ENCODE data around the gene ATP8B2. TPM values are rescaled to one million over a fixed set of nuclear protein-coding genes. Genes with fewer than 3 reads are reported as not detected.

The ATP8B2 gene
- total and polyA plus RNA-seq, 10 of the 15 experiments (the other 5 are each of a cell fraction or from before 2014, with no cell fraction given): 0.44 to 61.8 (median 15.0) TPM

DNA sequence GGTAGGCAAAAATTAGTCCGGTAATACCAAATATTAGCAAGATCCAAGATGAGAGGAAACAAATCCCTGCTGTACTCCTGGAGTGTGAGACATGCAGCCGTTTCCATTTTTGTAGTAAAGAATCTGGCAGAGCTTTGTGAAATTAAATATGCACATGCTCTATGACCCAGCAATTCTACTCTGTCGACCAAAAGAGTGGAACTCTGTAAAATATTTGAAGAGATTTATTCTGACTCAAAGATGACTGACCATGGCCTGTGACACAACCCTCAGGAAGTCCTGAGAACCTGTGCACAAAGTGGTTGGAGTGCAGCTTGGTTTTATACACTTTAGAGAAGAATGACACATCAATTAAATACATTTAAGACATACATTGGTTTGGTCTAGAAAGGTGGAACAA, 36.7 kb upstream of the ATP8B2 start:
- no peak for FAIRE-seq
- ChIA-PET POLR2A (no interaction called here), CTCF (interaction anchor here (1.2 to 1.8 kb wide), 3 partner anchors 39 to 191 kb away, joined by 3 to 5 read pairs (median 3); no protein-coding TSS in a partner anchor), SMC1A (ENCODE audit: uncharacterized antibody, unreplicated experiment) (no interaction called here), RAD21 (ENCODE audit: unreplicated experiment) (no interaction called here)
- Histone ChIP-seq H3K36me3 (ENCODE audit: control insufficient read depth in 2 of 2, insufficient read depth in 2 of 2, low read length in 1 of 2) (no peaks in the 10 kb centered on the region), H3K27me3 (replicated peaks in 1 of 2; ENCODE audit: control insufficient read depth in 2 of 2, insufficient read depth in 2 of 2, low read length in 1 of 2) (no peaks in the 10 kb centered on the region), H3K79me2 (ENCODE audit: control insufficient read depth, insufficient read depth, low read length) (no peaks in the 10 kb centered on the region), H3K27ac (ENCODE audit: control insufficient read depth, insufficient read depth) (no peak overlapping the region), H3K4me3 (no peak overlapping the region), H4K20me1 (ENCODE audit: control insufficient read depth, insufficient read depth) (no peaks in the 10 kb centered on the region), H3K9ac (ENCODE audit: control insufficient read depth, insufficient read depth, low read length) (no peak overlapping the region), H2AFZ (ENCODE audit: control insufficient read depth, low read depth, low read length) (no peak overlapping the region), H3K4me1 (ENCODE audit: control insufficient read depth, insufficient read depth, low read length) (no peaks in the 10 kb centered on the region), H3K9me3 (replicated peaks; ENCODE audit: control insufficient read depth, insufficient read depth, low read length) (no peaks in the 10 kb centered on the region; the same call in 2 of the 3 replicates), H3K4me2 (ENCODE audit: control insufficient read depth, insufficient read depth) (no peak overlapping the region)
- ATAC-seq: no peak
- intact Hi-C loops (cut with micrococcal nuclease; ENCODE audit: unreplicated experiment) (no loop called here), in situ Hi-C loops (cut with MboI) (no loop called here)
- TF ChIP-seq GATAD2B (conservative IDR thresholded peaks at IDR 0.05; ENCODE audit: low read depth) (no peak), IRF4 (IDR thresholded peaks at IDR 0.05; ENCODE audit: low read depth, low read length) (no peak), CEBPZ (IDR thresholded peaks at IDR 0.05; ENCODE audit: low read depth, low read length) (no peak), CREM (IDR thresholded peaks at IDR 0.05; ENCODE audit: low read depth) (no peak), RELA (IDR thresholded peaks at IDR 0.05; ENCODE audit: borderline replicate concordance, partially characterized antibody) (no peak), ZZZ3 (IDR thresholded peaks at IDR 0.05; ENCODE audit: control insufficient read depth, insufficient read length, low read depth) (no peak), RAD51 (IDR thresholded peaks at IDR 0.05) (no peak), EP300 (IDR thresholded peaks at IDR 0.05; ENCODE audit: borderline replicate concordance in 1 of 2, control insufficient read depth in 1 of 2, low read depth in 2 of 2, low read length in 2 of 2) (no peak), ZNF687 (IDR thresholded peaks at IDR 0.05) (no peak)
- TF ChIP-seq, protein P1, sequence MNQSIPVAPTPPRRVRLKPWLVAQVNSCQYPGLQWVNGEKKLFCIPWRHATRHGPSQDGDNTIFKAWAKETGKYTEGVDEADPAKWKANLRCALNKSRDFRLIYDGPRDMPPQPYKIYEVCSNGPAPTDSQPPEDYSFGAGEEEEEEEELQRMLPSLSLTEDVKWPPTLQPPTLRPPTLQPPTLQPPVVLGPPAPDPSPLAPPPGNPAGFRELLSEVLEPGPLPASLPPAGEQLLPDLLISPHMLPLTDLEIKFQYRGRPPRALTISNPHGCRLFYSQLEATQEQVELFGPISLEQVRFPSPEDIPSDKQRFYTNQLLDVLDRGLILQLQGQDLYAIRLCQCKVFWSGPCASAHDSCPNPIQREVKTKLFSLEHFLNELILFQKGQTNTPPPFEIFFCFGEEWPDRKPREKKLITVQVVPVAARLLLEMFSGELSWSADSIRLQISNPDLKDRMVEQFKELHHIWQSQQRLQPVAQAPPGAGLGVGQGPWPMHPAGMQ (IDR thresholded peaks at IDR 0.05; ENCODE audit: borderline replicate concordance): no peak
- TF ChIP-seq, protein P2, sequence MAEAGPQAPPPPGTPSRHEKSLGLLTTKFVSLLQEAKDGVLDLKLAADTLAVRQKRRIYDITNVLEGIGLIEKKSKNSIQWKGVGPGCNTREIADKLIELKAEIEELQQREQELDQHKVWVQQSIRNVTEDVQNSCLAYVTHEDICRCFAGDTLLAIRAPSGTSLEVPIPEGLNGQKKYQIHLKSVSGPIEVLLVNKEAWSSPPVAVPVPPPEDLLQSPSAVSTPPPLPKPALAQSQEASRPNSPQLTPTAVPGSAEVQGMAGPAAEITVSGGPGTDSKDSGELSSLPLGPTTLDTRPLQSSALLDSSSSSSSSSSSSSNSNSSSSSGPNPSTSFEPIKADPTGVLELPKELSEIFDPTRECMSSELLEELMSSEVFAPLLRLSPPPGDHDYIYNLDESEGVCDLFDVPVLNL (IDR thresholded peaks at IDR 0.05; ENCODE audit: low read depth, low read length): no peak
- TF ChIP-seq, protein P3, sequence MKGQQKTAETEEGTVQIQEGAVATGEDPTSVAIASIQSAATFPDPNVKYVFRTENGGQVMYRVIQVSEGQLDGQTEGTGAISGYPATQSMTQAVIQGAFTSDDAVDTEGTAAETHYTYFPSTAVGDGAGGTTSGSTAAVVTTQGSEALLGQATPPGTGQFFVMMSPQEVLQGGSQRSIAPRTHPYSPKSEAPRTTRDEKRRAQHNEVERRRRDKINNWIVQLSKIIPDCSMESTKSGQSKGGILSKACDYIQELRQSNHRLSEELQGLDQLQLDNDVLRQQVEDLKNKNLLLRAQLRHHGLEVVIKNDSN (IDR thresholded peaks at IDR 0.05; ENCODE audit: borderline replicate concordance, extremely low read length, insufficient read depth, low read depth, low read length): no peak
- no TSS peak for BruUV-seq (replicated peaks)
- no peak for DNase-seq (ENCODE audit: low read depth, low spot score)
- 45% methylated on average over 3 of the region's 3 CpGs for WGBS (ENCODE audit: insufficient coverage, insufficient replicate concordance, low lambda C conversion rate, missing lambda C conversion rate)
